ENCODE results near the gene VGLL2.

DNA sequence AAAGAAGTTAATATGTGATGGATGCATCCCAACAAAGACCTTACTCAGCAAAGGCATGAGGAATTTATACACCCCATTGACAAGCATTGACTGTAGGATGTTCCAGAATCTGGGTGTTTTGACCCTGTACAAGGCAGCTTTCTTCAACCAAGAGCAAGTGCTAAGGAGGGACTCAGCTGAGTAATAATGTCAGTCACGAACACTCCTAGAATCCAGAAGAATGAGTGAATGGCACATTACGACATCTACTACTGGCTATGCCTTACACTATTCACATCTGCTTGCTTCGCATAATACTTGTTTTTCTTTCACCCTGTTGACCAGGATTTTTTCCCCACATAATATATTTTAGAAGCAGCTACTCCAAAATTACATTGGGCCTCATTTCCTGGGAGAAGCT, 42.5 kb upstream of the VGLL2 start:
- TF ChIP-seq POLR2A (IDR thresholded peaks at IDR 0.05), result no peak
- TF ChIP-seq, protein P1, sequence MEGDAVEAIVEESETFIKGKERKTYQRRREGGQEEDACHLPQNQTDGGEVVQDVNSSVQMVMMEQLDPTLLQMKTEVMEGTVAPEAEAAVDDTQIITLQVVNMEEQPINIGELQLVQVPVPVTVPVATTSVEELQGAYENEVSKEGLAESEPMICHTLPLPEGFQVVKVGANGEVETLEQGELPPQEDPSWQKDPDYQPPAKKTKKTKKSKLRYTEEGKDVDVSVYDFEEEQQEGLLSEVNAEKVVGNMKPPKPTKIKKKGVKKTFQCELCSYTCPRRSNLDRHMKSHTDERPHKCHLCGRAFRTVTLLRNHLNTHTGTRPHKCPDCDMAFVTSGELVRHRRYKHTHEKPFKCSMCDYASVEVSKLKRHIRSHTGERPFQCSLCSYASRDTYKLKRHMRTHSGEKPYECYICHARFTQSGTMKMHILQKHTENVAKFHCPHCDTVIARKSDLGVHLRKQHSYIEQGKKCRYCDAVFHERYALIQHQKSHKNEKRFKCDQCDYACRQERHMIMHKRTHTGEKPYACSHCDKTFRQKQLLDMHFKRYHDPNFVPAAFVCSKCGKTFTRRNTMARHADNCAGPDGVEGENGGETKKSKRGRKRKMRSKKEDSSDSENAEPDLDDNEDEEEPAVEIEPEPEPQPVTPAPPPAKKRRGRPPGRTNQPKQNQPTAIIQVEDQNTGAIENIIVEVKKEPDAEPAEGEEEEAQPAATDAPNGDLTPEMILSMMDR (IDR thresholded peaks at IDR 0.05), result no peak

Measured in right lobe of liver (tissue), 4 donors.